Stomach (tissue), 4 donors: ENCODE results near the gene TBC1D3B.

Experiments used
- CTCF ChIP-seq, 7 experiments: fragments of 450-650 bp in 4 of 7; fragments of 200-600 bp in 3 of 7; sonication (generic) in 3 of 7; IDR thresholded peaks; one replicate each; pipeline ENCODE4 v1.5.1; 2016 to 2019; ENCODE audit warnings: antibody characterized with exemption in 7 of 7, control low read depth in 2 of 7, mild to moderate bottlenecking in 1 of 7
- POLR2A ChIP-seq, 4 donors: fragments of 450-650 bp; IDR thresholded peaks; one replicate each; pipeline ENCODE4 v1.6.1; 2016; ENCODE audit warnings: antibody characterized with exemption in 4 of 4, control low read depth in 2 of 4, mild to moderate bottlenecking in 1 of 4, moderate library complexity in 1 of 4
- POLR2AphosphoS5 ChIP-seq, 3 donors: sonication (generic); formaldehyde crosslinking; IDR thresholded peaks; one replicate each; pipeline ENCODE4 v1.6.1; 2016; ENCODE audit warnings: antibody characterized with exemption in 3 of 3

- TF ChIP-seq CTCF (IDR thresholded peaks at IDR 0.05) (no peak), POLR2A (IDR thresholded peaks at IDR 0.05) (no peak), POLR2AphosphoS5 (IDR thresholded peaks at IDR 0.05) (no peak)
Observed at GRCh38 chr17:36198831-36199465, 22.5 kb upstream of the TBC1D3B start.
